ENCODE results near the gene ZWILCH.

DNA sequence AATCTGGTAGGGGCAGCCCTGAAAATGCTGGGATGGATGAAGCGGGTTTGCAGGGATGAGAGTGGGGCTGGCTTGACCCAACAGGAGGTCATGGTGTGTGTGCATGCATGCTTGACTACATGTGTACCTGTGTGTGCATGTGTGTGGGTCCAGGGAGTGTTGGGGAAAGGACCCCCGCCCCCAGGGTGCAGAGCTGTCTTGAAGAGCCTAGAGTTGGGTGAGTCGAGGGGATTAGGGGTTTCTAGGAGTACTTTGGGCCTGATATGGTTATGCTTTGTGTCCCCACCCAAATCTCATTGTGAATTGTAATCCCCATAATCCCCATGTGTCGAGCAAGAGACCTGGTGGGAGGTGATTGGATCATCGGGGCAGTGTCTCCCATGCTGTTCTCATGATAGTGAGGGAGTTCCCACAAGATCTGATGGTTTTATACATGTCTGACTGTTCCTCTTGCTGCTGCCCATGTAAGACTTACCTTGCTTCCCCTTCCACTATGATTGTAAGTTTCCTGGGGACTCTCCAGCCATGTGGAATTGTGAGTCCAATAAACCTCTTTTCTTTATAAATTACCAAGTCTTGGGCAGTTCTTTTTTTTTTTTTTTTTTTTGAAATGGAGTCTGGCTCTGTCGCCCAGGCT, 65.8 kb downstream of the ZWILCH start:
- TF ChIP-seq, protein P1, sequence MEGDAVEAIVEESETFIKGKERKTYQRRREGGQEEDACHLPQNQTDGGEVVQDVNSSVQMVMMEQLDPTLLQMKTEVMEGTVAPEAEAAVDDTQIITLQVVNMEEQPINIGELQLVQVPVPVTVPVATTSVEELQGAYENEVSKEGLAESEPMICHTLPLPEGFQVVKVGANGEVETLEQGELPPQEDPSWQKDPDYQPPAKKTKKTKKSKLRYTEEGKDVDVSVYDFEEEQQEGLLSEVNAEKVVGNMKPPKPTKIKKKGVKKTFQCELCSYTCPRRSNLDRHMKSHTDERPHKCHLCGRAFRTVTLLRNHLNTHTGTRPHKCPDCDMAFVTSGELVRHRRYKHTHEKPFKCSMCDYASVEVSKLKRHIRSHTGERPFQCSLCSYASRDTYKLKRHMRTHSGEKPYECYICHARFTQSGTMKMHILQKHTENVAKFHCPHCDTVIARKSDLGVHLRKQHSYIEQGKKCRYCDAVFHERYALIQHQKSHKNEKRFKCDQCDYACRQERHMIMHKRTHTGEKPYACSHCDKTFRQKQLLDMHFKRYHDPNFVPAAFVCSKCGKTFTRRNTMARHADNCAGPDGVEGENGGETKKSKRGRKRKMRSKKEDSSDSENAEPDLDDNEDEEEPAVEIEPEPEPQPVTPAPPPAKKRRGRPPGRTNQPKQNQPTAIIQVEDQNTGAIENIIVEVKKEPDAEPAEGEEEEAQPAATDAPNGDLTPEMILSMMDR (optimal IDR thresholded peaks at IDR 0.05 in 1 of 3, IDR thresholded peaks at IDR 0.05 in 1 of 3, conservative IDR thresholded peaks at IDR 0.05 in 1 of 3; ENCODE audit: extremely low read depth in 1 of 3, insufficient read depth in 2 of 3, low read length in 3 of 3), result no peak
- TF ChIP-seq EZH2 (IDR thresholded peaks at IDR 0.05; ENCODE audit: low read length), result no peak
